CMK (cell line): ENCODE data around the gene TNRC6B.
"Not testable (repeated sequence)": the region's sequence is repeated elsewhere in the genome, so short reads cannot be mapped to it uniquely, and the experiment has no call there.

ENCODE experiments used
- DNase-seq: peaks from one replicate; pipeline ENCODE4 v3.0.0-alpha.2; 2010; ENCODE audit warnings: low read depth

TNRC6B gene

DNA sequence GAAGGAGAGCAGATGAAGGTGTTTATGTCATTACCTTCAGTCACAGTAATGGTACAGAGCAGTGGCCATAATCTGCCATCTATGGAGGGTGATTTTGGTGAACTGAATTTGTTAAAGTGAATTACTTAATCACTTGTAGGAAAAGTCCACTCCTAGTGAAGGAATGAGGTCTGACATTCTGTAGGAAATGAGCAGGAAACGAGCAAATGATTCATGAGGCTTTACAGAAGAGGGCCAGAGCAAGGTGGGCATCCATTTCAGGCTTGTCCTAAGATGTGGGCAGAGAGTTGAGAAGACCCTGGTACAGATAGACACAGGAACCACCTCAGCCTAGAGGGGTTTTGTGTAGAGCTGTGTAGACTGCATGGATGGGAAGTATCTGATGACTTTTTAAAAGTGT is 186.7 kb downstream of the TNRC6B start:
- no peak for DNase-seq

DNA sequence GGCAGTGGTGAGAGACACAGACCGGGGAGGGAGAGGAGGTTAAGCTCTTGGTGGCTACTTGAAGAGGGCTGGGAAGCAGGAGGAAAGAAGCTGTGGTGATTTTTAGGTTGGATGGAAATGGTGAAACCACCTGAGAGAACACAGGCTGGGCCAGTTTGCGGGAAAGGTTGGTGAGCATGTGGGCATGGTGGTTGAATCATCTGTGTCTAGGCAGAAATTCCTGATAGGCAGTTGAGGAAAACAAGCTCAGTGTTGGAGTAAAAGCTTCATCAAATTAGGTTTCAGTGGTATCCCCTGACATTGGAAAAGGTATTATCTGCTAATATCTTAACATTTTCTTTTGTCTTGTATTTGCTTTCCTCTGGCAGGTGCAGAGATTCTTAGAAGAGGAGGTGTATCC is 188.3 kb downstream of the TNRC6B start:
- no peak for DNase-seq

DNA sequence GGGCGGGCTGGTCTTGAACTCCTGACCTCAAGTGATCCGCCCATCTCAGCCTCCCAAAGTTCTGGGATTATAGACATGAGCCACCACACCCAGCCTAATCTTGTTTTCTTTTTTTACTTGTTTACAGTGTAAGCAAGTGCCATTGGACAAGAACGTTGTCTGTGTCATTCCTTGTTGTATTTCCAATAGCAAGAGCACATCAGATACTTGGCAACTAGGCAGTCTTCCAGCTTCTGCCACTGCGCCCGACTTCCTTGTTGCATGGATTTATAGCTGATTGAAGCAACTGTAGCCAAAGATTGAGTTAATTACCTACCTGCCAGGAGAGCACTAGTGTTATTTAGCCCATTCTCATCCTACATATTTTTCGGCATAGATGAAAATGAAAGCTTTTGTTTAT is 189.6 kb downstream of the TNRC6B start:
- DNase-seq: no peak

- no peak for DNase-seq
These were observed 190.3 kb downstream of the TNRC6B start for GRCh38 chr22:40368016-40368415.

GRCh38 chr22:40368836-40369235 is 191.1 kb downstream of the TNRC6B start:
- DNase-seq: no peak

- DNase-seq: no peak
These were observed 196.8 kb downstream of the TNRC6B start for GRCh38 chr22:40374567-40374966.

GRCh38 chr22:40376149-40376548 is 198.4 kb downstream of the TNRC6B start:
- DNase-seq: no peak

- DNase-seq: no peak
These were observed 200.2 kb downstream of the TNRC6B start for GRCh38 chr22:40377931-40378330.

- DNase-seq: not testable (repeated sequence)
These were observed 200.7 kb downstream of the TNRC6B start for GRCh38 chr22:40378448-40378847.

DNA sequence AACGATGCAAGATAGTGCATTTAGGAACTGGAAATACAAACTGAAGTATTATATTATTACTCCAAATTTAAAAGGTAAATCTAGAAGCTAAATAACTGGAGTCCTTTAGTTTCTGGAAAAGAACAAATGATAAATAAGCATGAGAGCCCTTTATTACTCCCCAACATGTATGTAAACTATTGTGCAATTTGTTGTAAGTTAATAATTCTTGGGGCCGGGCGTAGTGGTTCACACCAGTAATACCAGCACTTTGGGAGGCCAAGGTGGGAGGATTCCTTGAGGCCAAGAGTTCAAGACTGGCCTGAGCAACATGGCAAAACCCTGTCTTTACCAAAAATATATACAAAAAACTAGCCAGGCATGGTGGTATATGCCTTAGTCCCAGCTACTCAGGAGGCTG is 203.7 kb downstream of the TNRC6B start:
- DNase-seq: no peak

DNA sequence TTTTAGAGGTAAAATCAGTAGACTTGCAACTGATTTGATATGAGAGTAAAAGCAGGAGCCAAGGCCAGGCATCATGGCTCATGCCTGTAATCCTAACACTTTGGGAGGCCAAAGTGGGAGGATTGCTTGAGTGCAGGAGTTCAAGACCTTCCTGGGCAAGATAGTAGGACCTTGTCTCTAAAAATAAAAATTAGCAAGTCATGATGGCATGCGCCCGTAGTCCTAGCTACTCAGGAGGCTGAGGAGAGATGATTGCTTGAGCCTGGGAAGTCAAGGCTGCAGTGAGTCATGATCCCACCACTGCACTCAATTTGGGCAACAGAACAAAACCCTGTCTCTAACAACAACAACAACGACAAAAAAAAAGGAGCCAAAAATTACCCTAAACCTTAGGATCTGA is 206.2 kb downstream of the TNRC6B start:
- no peak for DNase-seq

- DNase-seq: no peak
These were observed 207.5 kb downstream of the TNRC6B start for GRCh38 chr22:40385036-40385782.
